Activated naive CD8-positive, alpha-beta T cell (primary cell): Measurements from ENCODE around the gene KCNG2.

Source experiments
- H3K27ac Mint-ChIP-seq: one replicate; pipeline ENCODE4 v1.8.0; 2021; ENCODE audit warnings: mixed read lengths
- H3K27me3 Mint-ChIP-seq: one replicate; pipeline ENCODE4 v1.8.0; 2021; ENCODE audit warnings: mixed read lengths
- H3K36me3 Mint-ChIP-seq: one replicate; pipeline ENCODE4 v1.8.0; 2021; ENCODE audit warnings: mixed read lengths
- H3K4me1 Mint-ChIP-seq: one replicate; pipeline ENCODE4 v1.8.0; 2021; ENCODE audit warnings: low read depth, mixed read lengths
- H3K4me3 Mint-ChIP-seq: one replicate; pipeline ENCODE4 v1.8.0; 2021; ENCODE audit warnings: mild to moderate bottlenecking, mixed read lengths
- H3K9me3 Mint-ChIP-seq: one replicate; pipeline ENCODE4 v1.8.0; 2021; ENCODE audit warnings: low read depth, mixed read lengths

Gene KCNG2

GRCh38 chr18:79933765-79934164 is 136.0 kb downstream of the KCNG2 start:
- Mint-ChIP-seq H3K27ac (no peak overlapping the region), H3K9me3 (peaks cover 33% of the 10 kb centered on the region), H3K36me3 (peaks cover 58% of the 10 kb centered on the region), H3K4me1 (peaks cover 7% of the 10 kb centered on the region), H3K4me3 (no peak overlapping the region), H3K27me3 (no peaks in the 10 kb centered on the region)

- peaks cover 57% of the 10 kb centered on the region for H3K36me3 Mint-ChIP-seq
- no peak overlapping the region for H3K4me3 Mint-ChIP-seq
- no peaks in the 10 kb centered on the region for H3K27me3 Mint-ChIP-seq
- H3K9me3 Mint-ChIP-seq: peaks cover 29% of the 10 kb centered on the region
- no peak overlapping the region for H3K27ac Mint-ChIP-seq
- peaks cover 10% of the 10 kb centered on the region for H3K4me1 Mint-ChIP-seq
Measured at GRCh38 chr18:79934311-79935097, 136.8 kb downstream of the KCNG2 start.

GRCh38 chr18:79935098-79935480 is 137.4 kb downstream of the KCNG2 start:
- Mint-ChIP-seq H3K9me3 (peaks cover 23% of the 10 kb centered on the region), H3K36me3 (peaks cover 56% of the 10 kb centered on the region), H3K27ac (no peak overlapping the region), H3K27me3 (no peaks in the 10 kb centered on the region), H3K4me1 (peaks cover 12% of the 10 kb centered on the region), H3K4me3 (no peak overlapping the region)

- Mint-ChIP-seq H3K27ac (no peak overlapping the region), H3K4me3 (no peak overlapping the region), H3K9me3 (peaks cover 22% of the 10 kb centered on the region), H3K36me3 (peaks cover 52% of the 10 kb centered on the region), H3K4me1 (peaks cover 12% of the 10 kb centered on the region), H3K27me3 (no peaks in the 10 kb centered on the region)
Measured at GRCh38 chr18:79935499-79935898, 137.8 kb downstream of the KCNG2 start.

- Mint-ChIP-seq H3K9me3 (peaks cover 22% of the 10 kb centered on the region), H3K27me3 (no peaks in the 10 kb centered on the region), H3K4me3 (no peak overlapping the region), H3K4me1 (peaks cover 12% of the 10 kb centered on the region), H3K27ac (no peak overlapping the region), H3K36me3 (peaks cover 51% of the 10 kb centered on the region)
Measured at GRCh38 chr18:79935925-79936324, 138.2 kb downstream of the KCNG2 start.

GRCh38 chr18:79936641-79937040 is 138.9 kb downstream of the KCNG2 start:
- Mint-ChIP-seq H3K9me3 (peaks cover 18% of the 10 kb centered on the region), H3K36me3 (peaks cover 46% of the 10 kb centered on the region), H3K4me3 (no peak overlapping the region), H3K27me3 (no peaks in the 10 kb centered on the region), H3K4me1 (peaks cover 9% of the 10 kb centered on the region), H3K27ac (no peak overlapping the region)

- Mint-ChIP-seq H3K36me3 (peaks cover 42% of the 10 kb centered on the region), H3K4me1 (peaks cover 9% of the 10 kb centered on the region), H3K4me3 (no peak overlapping the region), H3K27ac (no peak overlapping the region), H3K9me3 (peaks cover 15% of the 10 kb centered on the region), H3K27me3 (no peaks in the 10 kb centered on the region)
Measured at GRCh38 chr18:79937103-79937860, 139.5 kb downstream of the KCNG2 start.

- H3K36me3 Mint-ChIP-seq: peaks cover 33% of the 10 kb centered on the region
- H3K9me3 Mint-ChIP-seq: peaks cover 6% of the 10 kb centered on the region
- no peak overlapping the region for H3K27ac Mint-ChIP-seq
- peaks cover 11% of the 10 kb centered on the region for H3K4me1 Mint-ChIP-seq
- no peaks in the 10 kb centered on the region for H3K27me3 Mint-ChIP-seq
- H3K4me3 Mint-ChIP-seq: no peak overlapping the region
Measured at GRCh38 chr18:79938196-79938595, 140.5 kb downstream of the KCNG2 start.

GRCh38 chr18:79939096-79939495 is 141.4 kb downstream of the KCNG2 start:
- peaks cover 25% of the 10 kb centered on the region for H3K36me3 Mint-ChIP-seq
- H3K27me3 Mint-ChIP-seq: no peaks in the 10 kb centered on the region
- no peak overlapping the region for H3K27ac Mint-ChIP-seq
- no peak overlapping the region for H3K4me3 Mint-ChIP-seq
- H3K4me1 Mint-ChIP-seq: peaks cover 13% of the 10 kb centered on the region
- H3K9me3 Mint-ChIP-seq: no peaks in the 10 kb centered on the region

GRCh38 chr18:79940126-79940813 is 142.5 kb downstream of the KCNG2 start:
- peaks cover 21% of the 10 kb centered on the region for H3K36me3 Mint-ChIP-seq
- peaks cover 24% of the 10 kb centered on the region for H3K4me1 Mint-ChIP-seq
- H3K27ac Mint-ChIP-seq: no peak overlapping the region
- no peaks in the 10 kb centered on the region for H3K27me3 Mint-ChIP-seq
- no peaks in the 10 kb centered on the region for H3K9me3 Mint-ChIP-seq
- no peak overlapping the region for H3K4me3 Mint-ChIP-seq

- H3K4me1 Mint-ChIP-seq: peaks cover 27% of the 10 kb centered on the region
- H3K36me3 Mint-ChIP-seq: peaks cover 15% of the 10 kb centered on the region
- H3K9me3 Mint-ChIP-seq: no peaks in the 10 kb centered on the region
Measured at GRCh38 chr18:79940814-79941472, 143.2 kb downstream of the KCNG2 start.

GRCh38 chr18:79941473-79942119 is 143.9 kb downstream of the KCNG2 start:
- Mint-ChIP-seq H3K4me1 (peaks cover 32% of the 10 kb centered on the region), H3K9me3 (no peaks in the 10 kb centered on the region), H3K27me3 (no peaks in the 10 kb centered on the region), H3K36me3 (peaks cover 12% of the 10 kb centered on the region), H3K27ac (no peak overlapping the region), H3K4me3 (no peak overlapping the region)

More at GRCh38 chr18:79940814-79941472, 143.2 kb downstream of the KCNG2 start:
- Mint-ChIP-seq H3K27me3 (no peaks in the 10 kb centered on the region), H3K4me3 (no peak overlapping the region), H3K27ac (no peak overlapping the region)

GRCh38 chr18:79942211-79942610 is 144.5 kb downstream of the KCNG2 start:
- peaks cover 35% of the 10 kb centered on the region for H3K4me1 Mint-ChIP-seq
- no peaks in the 10 kb centered on the region for H3K27me3 Mint-ChIP-seq
- H3K4me3 Mint-ChIP-seq: no peak overlapping the region
- H3K36me3 Mint-ChIP-seq: peaks cover 12% of the 10 kb centered on the region
- H3K27ac Mint-ChIP-seq: peak overlapping the region; percentile 16
- no peaks in the 10 kb centered on the region for H3K9me3 Mint-ChIP-seq
